Stimulated activated CD4-positive, alpha-beta T cell treated with anti-CD3 and anti-CD28 coated beads, Interleukin-1b, Interleukin-23, amount 100 ng/mL, for 1 hour (primary cell): ENCODE results near the gene PRKCD.

Source experiments
- DNase-seq, 2 donors: peaks; one replicate each; pipeline ENCODE4 v3.0.0-alpha.2; 2020; ENCODE audit warnings: low read depth in 2 of 2

The PRKCD gene

DNA sequence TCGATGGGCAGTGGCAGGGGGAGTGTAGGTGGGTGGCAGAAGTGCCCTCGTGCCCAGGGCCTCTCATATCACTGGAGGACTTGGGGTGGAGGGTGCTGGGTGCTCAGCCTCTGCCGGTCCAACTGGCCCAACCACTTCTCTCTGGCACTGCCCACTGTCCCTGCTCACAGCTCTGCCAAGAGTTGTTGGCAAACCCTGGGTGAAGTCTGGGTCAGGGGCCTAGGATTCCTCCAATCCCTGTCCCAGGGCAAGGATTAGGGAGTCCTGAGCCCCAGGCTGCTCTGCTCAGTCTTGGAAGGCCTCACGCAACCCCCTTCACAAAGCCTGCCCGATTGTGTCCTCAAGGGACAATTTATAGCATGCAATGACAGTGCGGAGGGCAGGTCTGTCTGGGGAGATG lies 5.2 kb upstream of the PRKCD start:
- DNase-seq, result no peak

DNA sequence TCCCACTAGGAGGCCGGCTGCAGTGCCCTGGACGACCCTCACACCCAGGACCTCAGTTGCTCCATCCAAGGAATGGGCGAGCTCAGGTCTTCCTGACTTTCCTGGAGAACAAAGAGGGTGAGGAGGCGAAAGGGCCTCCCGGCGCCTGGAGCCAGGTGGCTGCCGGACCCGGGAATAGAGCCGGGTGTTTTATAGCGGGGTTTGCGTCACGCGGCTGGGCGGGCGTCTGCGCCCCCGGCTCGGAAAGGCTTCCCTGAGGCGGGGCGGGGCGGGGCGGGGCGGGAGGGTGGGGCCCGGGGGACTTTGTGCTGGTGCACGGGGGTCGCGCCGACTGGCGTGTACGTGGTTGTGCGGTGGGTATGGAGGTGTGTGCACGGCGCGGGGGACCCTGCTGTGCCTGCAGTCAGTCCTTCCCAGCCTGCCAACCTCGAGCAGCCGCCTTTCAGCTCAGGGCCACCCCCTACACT lies 4.6 kb upstream of the PRKCD start:
- no peak for DNase-seq

DNA sequence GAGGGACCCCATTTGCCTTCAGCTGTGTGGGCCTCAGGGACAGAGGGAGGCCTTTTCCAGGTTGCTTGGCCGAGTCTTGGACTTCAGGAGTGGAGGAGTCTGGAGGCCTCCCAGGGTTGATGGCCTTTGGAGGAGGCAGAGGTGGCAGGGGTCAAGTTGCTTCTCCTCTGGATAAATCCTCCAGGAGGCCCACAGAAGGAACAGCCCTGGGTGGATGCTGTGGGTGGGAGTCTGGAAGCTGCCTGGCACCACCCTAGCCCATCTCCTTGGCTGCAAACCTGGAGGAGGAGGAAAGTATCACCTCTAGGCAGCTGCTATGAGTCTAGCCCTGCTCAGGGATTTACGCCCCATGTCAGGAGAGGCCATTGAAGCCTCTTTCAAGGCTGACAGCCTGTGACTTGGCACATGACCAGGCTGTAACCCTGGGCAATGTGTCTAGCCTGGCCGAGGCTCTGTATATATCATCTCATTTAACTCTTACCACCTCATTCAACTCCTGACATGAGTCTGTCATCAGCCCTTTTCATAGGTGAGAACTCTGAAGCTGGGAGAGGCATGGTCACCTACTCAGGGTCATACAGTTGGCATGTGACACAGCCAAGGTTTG lies 2.9 kb upstream of the PRKCD start:
- DNase-seq, result no peak

DNA sequence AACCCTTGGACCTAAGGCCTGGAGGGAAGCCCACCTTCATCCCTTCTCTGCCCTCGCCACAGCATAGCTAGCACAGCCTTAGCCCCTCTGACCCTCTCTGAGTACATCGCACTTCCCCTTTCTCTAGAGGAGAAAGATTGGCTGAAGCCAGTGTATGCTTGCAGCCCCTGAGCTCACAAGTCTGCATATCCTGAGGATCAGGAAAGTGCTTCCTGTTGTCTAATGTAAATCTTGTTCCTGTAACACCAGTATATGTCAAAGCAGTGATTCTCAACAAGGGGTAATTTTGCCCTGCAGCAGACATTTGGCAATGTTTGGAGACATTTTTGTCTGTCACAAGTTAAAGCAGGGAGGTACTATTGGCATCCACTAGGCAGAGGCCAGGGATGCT lies 2.2 kb upstream of the PRKCD start:
- DNase-seq, result no peak

DNA sequence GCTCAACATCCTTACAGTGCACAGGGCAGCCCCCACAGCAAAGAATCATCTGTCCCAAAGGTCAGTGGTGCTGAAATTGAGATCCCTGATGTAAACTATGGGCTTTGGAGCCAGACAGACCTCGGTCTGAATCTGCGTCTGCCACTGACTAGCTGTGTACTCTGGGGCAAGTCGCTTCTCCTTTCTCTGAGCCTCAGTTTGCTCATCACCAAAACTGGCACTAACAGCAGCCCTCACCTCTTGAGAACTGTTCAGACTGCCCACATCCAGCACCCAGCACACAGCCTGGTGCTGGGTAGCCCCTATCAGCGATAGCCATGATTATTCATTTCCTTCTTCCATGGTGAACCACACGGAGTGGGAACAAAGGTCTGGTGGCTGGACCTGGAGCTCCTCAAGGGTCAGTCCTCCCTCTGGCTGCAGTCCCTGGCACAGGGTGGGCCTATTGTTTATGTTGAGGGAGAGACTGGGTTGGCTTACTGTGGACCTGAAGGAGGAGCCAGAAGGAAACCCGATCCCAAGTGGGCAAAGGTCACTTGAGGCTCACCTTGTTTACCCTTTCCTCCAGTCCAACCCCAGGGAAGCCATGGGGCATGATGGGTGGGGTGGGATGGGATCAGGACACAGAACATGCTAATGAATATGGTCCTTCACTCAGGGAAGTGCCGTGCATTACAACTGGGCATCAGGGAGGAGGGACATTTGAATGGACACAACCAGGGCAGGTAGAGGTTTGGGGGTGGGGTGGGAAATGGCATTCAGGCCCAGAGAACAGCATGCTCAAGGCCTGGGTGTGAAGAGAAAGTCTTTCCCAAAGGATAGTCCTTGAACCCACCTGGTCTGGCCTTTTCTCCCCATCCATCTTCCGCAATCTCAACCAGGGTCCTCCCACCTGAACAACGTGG lies 1.6 kb upstream of the PRKCD start:
- DNase-seq, result no peak

DNA sequence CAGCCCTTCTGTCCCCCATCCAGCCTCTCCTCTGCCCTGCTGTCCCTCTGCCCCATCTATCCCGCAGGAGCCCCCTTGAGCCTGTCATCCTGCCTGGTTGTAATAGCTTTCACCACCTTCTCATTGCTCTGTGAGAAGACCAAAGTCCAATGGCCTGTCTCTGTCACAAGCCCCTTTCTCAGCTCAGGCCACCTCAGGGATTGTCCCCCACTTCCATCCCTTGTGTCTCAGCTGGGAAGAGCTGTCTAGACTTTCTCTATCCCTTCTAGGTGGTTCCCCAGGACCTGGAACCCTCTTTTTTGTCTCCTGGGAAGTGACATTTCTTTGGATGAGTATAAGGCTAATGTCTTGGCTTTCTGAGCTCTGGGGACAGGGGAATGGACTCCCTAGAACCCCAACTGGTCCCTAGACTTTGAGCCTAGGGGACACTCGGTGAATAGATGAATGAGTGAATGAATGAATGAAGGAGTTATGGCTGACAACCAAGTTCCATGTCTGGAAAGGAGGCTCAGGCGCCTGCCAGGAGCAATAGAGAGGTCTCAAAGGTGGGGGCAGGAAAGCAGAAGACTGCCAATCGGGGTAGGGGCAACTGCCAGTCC lies 849 bp upstream of the PRKCD start:
- no peak for DNase-seq

DNA sequence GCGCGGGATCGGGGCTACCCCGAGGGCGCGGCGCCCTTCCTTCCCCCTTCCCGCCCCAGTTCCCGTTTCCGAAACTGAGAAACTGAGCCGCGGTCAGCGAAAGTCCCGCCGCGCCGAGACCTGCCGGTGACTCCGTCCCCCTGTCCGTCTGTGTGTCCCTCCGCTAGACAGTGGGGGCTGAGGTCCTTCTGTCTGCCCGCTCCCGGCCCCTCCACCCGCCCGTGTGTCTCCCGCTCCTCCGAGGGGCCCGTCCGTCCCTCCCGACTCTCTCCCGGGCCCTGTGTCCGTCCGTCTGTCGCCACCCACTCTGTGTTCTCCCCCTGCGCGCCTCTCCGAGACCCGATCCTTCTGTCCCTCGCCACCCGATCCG lies 426 bp downstream of the PRKCD start:
- DNase-seq, result no peak

DNA sequence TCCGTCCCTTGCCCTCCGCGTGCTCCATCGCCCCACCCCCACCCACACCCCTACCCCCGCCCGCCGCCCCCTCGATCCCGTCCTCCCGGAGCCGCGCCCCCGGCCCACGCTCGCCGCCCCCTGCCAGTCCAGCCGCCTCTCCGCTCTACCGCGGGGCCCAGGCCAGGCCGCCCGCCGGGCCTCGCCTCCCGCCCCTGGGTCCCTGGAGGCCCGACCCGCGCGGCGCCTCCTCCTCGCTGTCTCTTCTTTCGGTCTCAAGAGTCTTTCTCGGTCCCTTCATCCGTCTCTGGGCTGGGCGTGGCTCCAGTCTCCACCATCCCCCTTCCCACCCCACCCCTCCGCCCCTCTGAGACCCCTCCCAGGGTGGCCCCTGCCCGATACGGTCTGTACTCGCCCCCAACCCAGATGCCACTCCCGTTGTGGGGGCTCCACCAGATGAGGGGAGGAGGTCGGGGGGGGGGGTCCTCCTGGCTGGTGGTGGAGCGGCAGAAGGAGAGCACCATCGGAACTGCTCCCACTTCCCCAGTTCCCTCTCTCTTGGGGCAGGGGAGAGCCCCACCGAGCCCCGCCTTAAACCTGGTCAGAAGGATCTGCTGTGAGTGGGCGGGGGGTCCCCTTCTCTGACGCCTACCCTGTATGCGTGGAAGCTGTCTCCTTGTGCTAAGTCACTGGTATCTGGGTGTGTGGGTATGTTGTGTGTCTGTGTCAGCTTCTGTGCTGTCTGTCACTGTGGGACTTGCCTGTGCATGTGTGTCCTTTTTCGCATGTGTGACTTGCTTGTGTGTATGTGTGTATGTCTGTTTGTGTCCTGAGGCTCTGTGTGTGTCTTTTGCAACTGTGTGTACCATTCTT lies 1.0 kb downstream of the PRKCD start:
- peak in 1 of 2 donors; percentile 26 for DNase-seq

DNA sequence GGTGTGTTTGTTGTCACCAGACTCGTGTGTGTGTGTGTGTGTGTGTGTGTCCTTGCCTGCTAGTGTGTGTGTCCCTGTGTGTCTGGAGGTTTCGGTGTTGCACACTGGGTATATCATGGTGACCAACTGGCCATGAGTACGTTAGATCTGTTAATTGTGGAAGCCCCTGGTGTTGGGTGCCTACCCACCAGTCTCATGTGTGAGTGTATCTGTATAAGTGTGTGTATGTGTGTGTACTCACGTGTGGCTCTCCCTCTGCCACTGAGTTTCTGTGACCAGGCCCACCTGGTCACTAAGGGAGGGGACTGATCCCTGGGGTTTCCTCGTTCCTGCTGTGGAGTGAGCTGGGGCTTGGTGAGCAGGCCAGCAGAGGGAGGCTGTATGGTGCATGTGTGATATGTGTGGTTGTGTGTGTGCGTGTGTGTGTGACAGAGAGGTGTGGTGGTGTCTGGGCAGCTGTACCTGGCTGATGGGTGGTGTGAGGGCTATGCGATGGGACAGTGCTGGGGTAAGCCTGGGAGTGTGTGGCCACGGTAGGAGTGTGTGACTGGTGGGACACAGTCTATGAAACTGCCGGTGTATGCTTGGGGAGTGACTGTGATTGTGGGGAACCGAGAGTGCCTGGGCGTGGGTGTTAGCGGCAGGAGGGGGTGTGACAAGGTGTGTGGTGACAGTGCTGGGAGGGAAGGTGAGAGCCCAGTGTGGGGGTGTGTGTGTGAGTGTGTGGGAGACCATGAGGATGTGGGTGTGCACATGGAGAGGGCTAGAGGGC lies 1.8 kb downstream of the PRKCD start:
- DNase-seq, result no peak

DNA sequence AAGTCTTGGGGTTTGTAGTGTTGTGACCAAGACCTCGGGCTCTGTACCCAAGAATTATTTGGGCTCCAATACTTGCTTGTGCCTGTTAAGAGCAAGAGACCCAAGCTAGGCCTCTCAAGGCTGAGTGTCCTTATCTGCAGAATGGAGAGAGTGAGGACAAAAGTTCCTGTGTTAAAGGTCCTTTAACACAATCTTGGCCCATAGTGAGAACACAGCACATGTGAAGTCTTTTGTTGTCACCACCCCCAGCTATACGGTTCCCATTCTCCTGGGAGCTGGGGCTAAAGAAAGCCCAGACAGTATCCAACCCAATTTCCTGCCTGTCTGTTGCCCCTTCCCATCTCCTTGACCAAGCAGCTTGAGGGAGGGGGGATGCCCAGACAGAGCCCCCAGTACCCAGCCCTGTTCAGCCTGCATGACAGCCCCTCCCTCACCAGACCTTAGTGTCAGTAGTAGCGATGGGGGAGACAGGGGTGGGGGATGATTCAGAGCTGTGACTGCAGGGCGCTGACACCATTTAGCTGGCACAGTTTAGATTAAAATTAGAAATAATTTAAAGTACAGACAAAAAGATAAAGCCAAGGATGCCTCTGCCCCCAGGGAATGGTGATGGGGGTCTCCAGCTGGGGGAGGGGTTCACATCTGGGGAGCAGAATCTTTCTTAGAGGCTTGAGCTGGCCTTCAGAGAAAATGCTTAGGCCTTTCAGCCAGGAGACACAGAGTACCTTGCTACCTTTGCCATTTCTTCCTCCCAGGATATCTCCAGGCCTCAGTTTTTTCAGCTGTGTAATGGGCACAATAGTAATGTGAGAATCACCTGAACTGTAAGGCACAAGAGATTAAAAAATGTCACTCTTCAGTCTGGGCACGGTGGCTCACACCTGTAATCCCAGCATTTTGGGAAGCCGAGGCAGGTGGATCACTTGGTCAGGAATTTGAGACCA lies 2.7 kb downstream of the PRKCD start:
- DNase-seq, result no peak

DNA sequence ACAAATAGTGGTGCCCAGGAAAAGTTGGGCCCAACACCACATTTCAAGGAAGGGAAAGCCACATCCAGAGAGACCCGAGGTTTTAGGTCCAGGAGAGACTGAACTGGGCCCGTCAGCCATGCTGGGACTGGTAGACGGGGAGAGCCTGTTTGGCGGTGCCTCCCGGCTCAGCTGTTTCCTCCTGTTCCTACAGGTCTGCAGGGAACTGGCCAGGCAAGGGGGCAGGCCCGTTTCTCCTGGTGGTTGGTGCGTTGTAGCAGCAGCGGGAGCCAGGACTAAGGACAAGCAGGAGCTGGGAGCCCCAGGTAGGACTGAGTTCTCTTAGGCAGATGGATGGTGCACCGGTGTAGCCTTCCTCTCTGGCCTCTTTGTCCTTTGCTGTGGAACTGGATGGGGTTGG lies 3.9 kb downstream of the PRKCD start:
- no peak for DNase-seq

DNA sequence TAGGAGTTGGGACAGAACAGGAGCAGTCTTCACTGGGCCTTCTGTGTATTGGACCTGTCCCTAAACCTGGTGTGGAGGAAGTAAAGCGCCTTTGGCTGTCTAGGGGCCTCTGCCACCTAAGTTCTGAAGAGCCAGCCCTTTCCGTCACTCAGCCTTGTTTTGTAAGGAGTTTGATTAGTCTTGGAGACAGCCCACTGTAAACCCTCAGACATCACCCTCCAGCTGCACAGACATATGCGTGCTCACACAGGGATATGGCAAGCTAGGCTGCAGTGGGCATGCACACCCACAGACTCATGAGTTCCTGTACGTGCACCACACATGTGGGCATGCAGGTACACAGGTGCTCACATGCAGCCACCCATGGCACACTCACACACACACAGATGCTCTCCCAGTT lies 5.2 kb downstream of the PRKCD start:
- DNase-seq, result no peak

DNA sequence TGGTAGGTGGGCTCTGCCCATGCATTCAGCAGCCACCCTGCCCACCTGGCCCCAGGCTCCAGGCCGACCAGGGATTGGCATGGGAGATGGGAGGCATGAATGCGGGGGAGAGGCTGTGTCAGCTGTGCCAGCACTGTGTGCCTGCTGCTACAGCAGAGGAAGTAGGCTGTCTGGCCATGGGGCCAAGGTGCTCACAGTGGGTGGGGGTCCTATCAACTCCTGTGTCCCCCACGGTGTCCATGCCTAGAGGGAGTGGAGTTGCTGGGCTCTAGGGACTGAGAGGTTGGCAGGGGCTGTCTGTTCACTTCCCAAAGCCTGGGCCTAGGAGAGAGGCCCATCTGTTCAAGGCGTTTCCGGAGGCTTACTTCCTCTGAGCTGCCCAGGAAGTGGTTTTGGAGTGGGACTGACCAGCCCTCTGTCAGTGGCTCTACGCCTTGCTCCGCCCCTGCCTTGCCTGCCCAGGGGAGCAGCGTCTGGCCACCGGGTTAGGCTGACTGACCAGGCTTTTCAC lies 5.8 kb downstream of the PRKCD start:
- no peak for DNase-seq

DNA sequence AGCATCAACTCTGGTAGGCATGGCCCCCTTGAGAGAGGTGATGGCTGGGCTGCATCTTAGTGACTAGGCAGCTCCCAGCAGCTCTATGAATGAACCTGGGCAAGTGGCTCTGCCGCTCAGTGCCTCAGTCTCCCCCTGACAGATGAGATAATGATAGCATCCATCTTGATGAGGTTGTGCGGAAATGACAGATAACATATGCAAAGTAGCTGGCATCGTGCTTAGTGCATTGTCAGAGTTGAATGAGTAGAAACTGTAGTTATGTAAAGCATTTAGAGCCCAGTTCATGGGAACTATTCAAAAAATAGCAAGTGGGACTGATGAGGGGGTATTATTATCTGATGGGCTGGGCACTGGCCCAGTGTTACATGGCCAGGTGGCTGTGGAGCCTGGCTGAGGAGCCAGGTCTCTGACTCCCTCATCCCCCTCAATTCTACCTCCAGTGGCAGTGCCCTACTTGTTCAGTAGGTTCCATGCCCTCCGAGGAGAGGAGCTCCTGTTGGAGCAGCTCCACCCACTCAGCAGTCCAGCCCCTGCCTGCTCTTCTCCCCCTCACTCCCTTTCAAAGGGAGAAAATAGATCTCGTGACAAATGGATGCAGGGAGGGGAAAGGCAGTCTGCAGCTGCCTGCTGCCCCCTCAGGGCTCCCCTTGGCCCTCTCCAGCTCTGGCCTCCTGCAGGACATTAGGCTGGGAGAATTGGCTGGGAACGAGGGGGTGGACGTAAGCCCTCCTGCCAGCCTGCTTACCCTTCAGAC lies 6.6 kb downstream of the PRKCD start:
- no peak for DNase-seq

DNA sequence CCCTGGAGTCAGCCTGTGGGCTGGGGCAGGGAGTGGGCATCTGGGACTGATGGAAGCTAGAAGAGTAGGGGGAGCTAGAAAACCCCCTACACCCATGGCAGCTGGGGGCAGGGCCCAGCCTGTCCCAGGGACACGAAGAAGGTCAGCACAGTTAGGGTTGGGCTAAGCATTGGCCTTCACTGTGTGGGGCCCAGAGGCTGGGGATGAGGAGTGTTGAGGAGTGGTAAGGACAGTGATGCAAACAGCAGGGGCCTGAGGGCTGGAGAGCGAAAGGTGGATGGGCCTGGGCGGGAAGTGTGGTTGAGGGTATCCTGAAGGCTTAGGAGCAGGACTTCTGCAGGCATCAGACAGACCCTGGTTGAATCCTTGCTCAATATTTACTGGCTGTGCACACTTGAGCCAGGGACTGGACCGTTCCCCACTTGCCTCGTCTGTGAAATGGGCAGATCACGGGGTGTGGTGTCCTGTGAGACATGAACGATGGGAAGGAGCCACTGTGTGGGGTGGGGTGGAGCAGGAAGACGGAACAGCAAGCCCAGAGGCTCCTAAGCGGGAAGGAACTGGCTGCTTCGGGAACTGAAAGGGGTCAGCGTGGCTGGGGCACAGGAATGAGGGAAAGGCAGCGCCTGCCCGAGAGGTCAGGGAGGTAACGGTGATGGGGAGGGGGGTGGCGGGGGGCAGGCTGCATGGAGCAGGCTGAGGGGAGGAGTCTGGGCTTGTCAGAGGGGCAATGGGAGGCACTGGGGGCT lies 7.3 kb downstream of the PRKCD start:
- DNase-seq, result no peak

DNA sequence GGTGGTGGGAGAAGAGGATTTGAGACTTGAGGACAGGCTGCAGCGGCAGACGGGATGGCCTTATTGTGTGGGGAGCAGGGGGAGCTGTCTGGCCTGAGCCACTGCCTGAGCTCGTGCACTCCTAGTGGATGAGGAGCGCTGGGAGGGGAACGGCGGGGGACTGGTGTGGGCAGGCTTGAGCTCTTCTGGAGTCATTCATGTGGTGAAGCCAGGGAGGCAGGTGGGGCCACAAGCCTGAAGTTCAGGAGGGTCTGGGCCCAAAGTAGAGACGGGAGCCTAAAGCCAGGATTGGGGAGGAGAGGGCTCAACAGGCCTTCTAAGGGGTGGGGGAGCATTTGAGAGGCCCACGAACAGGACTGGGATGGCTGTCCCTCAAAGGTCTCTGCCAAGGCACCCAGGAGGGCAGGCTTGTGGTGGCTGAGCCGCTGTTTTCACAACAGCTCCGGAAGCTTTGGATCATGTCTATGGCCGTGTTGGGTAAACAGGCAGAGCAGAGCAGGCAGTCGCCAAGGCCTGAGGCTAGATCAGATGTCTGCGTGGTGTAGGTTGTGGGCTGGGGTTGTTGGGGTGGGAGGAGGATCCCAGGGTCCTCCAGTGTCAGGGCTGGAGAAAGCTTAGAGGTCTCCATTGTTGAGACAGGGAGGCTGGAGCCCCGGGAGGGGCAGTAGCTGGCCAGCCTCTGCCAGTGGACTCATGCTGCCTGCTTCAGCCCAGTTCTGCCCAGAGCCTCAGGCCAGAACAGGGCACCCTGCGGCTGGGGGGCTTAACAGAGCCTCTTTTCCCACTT lies 8.2 kb downstream of the PRKCD start:
- DNase-seq, result no peak

DNA sequence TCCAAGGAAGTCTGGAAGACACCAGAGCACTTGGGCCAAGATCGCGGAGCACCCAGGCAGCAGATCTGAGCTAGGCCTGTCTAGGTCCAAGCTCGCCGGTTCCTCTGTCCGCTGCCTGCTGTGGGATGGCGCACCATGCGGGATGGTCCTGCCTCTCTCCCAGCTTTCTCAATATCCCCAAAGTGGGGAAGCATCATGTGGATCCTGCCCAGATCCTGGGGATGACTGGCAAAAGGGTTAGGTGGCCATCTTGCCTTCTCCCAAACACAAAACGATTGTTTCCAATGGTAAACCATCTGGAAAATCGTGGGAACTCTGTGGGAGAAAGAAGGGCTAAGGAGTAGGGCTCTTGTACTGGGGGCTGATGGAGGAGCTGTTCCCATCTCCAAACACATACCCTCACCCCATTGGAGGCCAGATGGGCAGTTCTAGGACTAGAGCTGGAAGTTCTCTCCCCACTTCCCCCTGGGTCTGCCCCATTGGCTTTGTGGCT lies 8.9 kb downstream of the PRKCD start:
- DNase-seq, result no peak
